HepG2 (cell line): ENCODE measurements around the gene SALL2. TPM values are rescaled to one million over a fixed set of nuclear protein-coding genes. Genes with fewer than 3 reads are reported as not detected.

Experiments
- ASH2L ChIP-seq: fragments of 300-600, 200-600 bp; sonication (generic); IDR thresholded peaks from 2 replicates; pipeline ENCODE4 v1.7.0; 2017; ENCODE audit warnings: low read depth, mild to moderate bottlenecking, moderate library complexity, mixed read lengths, low read length; ENCODE audit not compliant: insufficient read length
- BRD4 ChIP-seq: sonication (generic); formaldehyde crosslinking; IDR thresholded peaks from 2 replicates; pipeline ENCODE4 v1.4.0; 2020; ENCODE audit warnings: missing genetic modification reagents
- CBX2 ChIP-seq, 2 experiments: fragments of 200-600 bp in 1 of 2; sonication (generic); formaldehyde crosslinking in 1 of 2; IDR thresholded peaks; 2 replicates each; pipeline versions ENCODE4 v1.7.0 to v1.8.1; 2018 to 2022; ENCODE audit warnings: low read depth in 2 of 2, low read length in 1 of 2, mild to moderate bottlenecking in 1 of 2, missing genetic modification reagents in 1 of 2
- E2F2 ChIP-seq: sonication (generic); formaldehyde crosslinking; IDR thresholded peaks from 2 replicates; pipeline ENCODE4 v1.4.0; 2020; ENCODE audit warnings: missing genetic modification reagents, borderline replicate concordance
- ESRRA ChIP-seq: sonication (generic); formaldehyde crosslinking; IDR thresholded peaks from 2 replicates; pipeline ENCODE4 v1.5.1; 2020; ENCODE audit warnings: mild to moderate bottlenecking, low read depth, missing genetic modification reagents
- FLYWCH1 ChIP-seq: sonication (generic); formaldehyde crosslinking; IDR thresholded peaks from 2 replicates; pipeline ENCODE4 v1.8.1; 2023; ENCODE audit warnings: mild to moderate bottlenecking, missing genetic modification reagents
- JARID2 ChIP-seq: sonication (generic); formaldehyde crosslinking; IDR thresholded peaks from 2 replicates; pipeline ENCODE4 v1.8.1; 2023; ENCODE audit warnings: missing genetic modification reagents, inconsistent platforms; ENCODE audit not compliant: insufficient replicate concordance
- LRRFIP1 ChIP-seq: sonication (generic); formaldehyde crosslinking; conservative IDR thresholded peaks from 2 replicates; pipeline ENCODE4 v1.4.0; 2020; ENCODE audit warnings: missing genetic modification reagents
- NAIF1 ChIP-seq: sonication (generic); formaldehyde crosslinking; IDR thresholded peaks from 2 replicates; pipeline ENCODE4 v1.5.0; 2020; ENCODE audit warnings: mild to moderate bottlenecking, missing genetic modification reagents, borderline replicate concordance
- NCOR1 ChIP-seq: fragments of 200-600 bp; sonication (generic); IDR thresholded peaks from 2 replicates; pipeline ENCODE4 v1.7.0; 2017; ENCODE audit warnings: antibody characterized with exemption, low read length, borderline replicate concordance
- NFKBIZ ChIP-seq: IDR thresholded peaks from 2 replicates; pipeline ENCODE4 v1.6.1; 2018; ENCODE audit warnings: missing genetic modification reagents, missing compliant biosample characterization
- TOE1 ChIP-seq: sonication (generic); formaldehyde crosslinking; IDR thresholded peaks from 2 replicates; pipeline ENCODE4 v1.4.0; 2020; ENCODE audit warnings: mild to moderate bottlenecking, missing genetic modification reagents
- UBTF ChIP-seq: sonication (generic); formaldehyde crosslinking; IDR thresholded peaks from 2 replicates; pipeline ENCODE4 v1.4.0; 2020; ENCODE audit warnings: mild to moderate bottlenecking, missing genetic modification reagents
- ZMYM2 ChIP-seq: sonication (generic); formaldehyde crosslinking; IDR thresholded peaks from 2 replicates; pipeline ENCODE4 v1.8.0; 2022; ENCODE audit warnings: mild to moderate bottlenecking, missing genetic modification reagents
- ZNF496 ChIP-seq: sonication (generic); formaldehyde crosslinking; IDR thresholded peaks from 2 replicates; pipeline ENCODE4 v1.8.1; 2023; ENCODE audit warnings: mild to moderate bottlenecking, moderate library complexity, missing genetic modification reagents; ENCODE audit not compliant: insufficient replicate concordance
- ZNF572 ChIP-seq: sonication (generic); formaldehyde crosslinking; IDR thresholded peaks from 2 replicates; pipeline ENCODE4 v1.5.1; 2020; ENCODE audit warnings: mild to moderate bottlenecking, missing genetic modification reagents
- ZNF761 ChIP-seq: sonication (generic); formaldehyde crosslinking; conservative IDR thresholded peaks from 2 replicates; pipeline ENCODE4 v1.4.0; 2020; ENCODE audit warnings: mild to moderate bottlenecking, missing genetic modification reagents
- ZNF766 ChIP-seq: sonication (generic); formaldehyde crosslinking; IDR thresholded peaks from 2 replicates; pipeline ENCODE4 v1.5.0; 2020; ENCODE audit warnings: missing genetic modification reagents, borderline replicate concordance
- ZSCAN22 ChIP-seq: sonication (generic); formaldehyde crosslinking; IDR thresholded peaks from 2 replicates; pipeline ENCODE4 v1.4.0; 2020; ENCODE audit warnings: mild to moderate bottlenecking, missing genetic modification reagents
- polyA plus RNA-seq, 8 experiments: library from polyadenylated mRNA; depleted of rRNA in 3 of 8; stranded (reverse) in 7 of 8; unstranded in 1 of 8; fragments of >200 nt; fragmentation: Illumina TruSeq in 4 of 8; extraction: Trizol in 4 of 8; gene quantifications; 2 replicates each; pipeline versions ENCODE4 v1.2.1 to v1.2.3, GENCODE V29; 2011 to 2016; ENCODE audit warnings: low read depth in 4 of 8, missing spikeins in 1 of 8, mixed read lengths in 1 of 8; ENCODE audit not compliant: insufficient read depth in 1 of 8
- total RNA-seq, 5 experiments: library from RNA; depleted of rRNA; stranded (reverse); fragments of >200 nt; fragmentation: Illumina TruSeq; extraction: Trizol; gene quantifications; 2 replicates each; pipeline ENCODE4 v1.2.3, GENCODE V29; 2016; ENCODE audit warnings: low read depth in 1 of 5
- TF ChIP-seq, protein P1 (sequence below): IDR thresholded peaks from 2 replicates; pipeline ENCODE4 v1.6.1; 2016; ENCODE audit warnings: missing genetic modification reagents, missing compliant biosample characterization
- TF ChIP-seq, protein P2 (sequence below): sonication (generic); formaldehyde crosslinking; IDR thresholded peaks from 2 replicates; pipeline ENCODE4 v1.4.0; 2020; ENCODE audit warnings: mild to moderate bottlenecking, missing genetic modification reagents

SALL2 gene
- total and polyA plus RNA-seq, 2 of the 13 experiments (the other 11 are each of a cell fraction or from before 2014, with no cell fraction given) = 4.9 to 5.8 TPM

- TF ChIP-seq UBTF (0 out of 2 replicates have a peak, but pooled peaks have one; percentile 10), NFKBIZ (CRISPR knock-in tag) (no peak), JARID2 (no peak), NCOR1 (peak; percentile 88), NAIF1 (0 out of 2 replicates have a peak, but pooled peaks have one; percentile 51), ASH2L (peak; percentile 75), ZNF496 (CRISPR knock-in tag) (no peak), ZMYM2 (CRISPR knock-in tag) (no peak), ZSCAN22 (CRISPR knock-in tag) (no peak), ZNF572 (CRISPR knock-in tag) (no peak), LRRFIP1 (CRISPR knock-in tag) (no peak), BRD4 (CRISPR knock-in tag) (peak; percentile 81; the same call in 1 of the 2 replicates), TOE1 (CRISPR knock-in tag) (no peak), ESRRA (CRISPR knock-in tag) (no peak), E2F2 (CRISPR knock-in tag) (no peak), CBX2 (IDR thresholded peaks at IDR 0.05; ENCODE audit: low read depth, low read length) (no peak), CBX2 (CRISPR knock-in tag; IDR thresholded peaks at IDR 0.05; ENCODE audit: low read depth) (no peak), ZNF766 (CRISPR knock-in tag) (no peak), ZNF761 (CRISPR knock-in tag) (no peak), FLYWCH1 (CRISPR knock-in tag) (no peak)
- TF ChIP-seq, protein P1, sequence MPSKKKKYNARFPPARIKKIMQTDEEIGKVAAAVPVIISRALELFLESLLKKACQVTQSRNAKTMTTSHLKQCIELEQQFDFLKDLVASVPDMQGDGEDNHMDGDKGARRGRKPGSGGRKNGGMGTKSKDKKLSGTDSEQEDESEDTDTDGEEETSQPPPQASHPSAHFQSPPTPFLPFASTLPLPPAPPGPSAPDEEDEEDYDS (CRISPR knock-in tag) = peak; percentile 74
- TF ChIP-seq, protein P2, sequence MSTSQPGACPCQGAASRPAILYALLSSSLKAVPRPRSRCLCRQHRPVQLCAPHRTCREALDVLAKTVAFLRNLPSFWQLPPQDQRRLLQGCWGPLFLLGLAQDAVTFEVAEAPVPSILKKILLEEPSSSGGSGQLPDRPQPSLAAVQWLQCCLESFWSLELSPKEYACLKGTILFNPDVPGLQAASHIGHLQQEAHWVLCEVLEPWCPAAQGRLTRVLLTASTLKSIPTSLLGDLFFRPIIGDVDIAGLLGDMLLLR (CRISPR knock-in tag) = no peak
Observed at GRCh38 chr14:21528381-21529348, 2.5 kb upstream of the SALL2 start (continued).
